Body of pancreas (tissue), 4 donors: ENCODE data around the gene HOXA6.

ENCODE experiments used
- CTCF ChIP-seq, 7 experiments: fragments of 450-650 bp in 4 of 7; fragments of 200-600 bp in 3 of 7; sonication (generic) in 3 of 7; IDR thresholded peaks; one replicate each; pipeline ENCODE4 v1.5.1; 2016 to 2019; ENCODE audit warnings: antibody characterized with exemption in 7 of 7
- POLR2A ChIP-seq, 3 donors: fragments of 450-650 bp; IDR thresholded peaks; one replicate each; pipeline ENCODE4 v1.6.1; 2016; ENCODE audit warnings: antibody characterized with exemption in 3 of 3, mild to moderate bottlenecking in 2 of 3

GRCh38 chr7:27106181-27106900, 41.2 kb downstream of the HOXA6 start:
- TF ChIP-seq CTCF (IDR thresholded peaks at IDR 0.05) (no peak), POLR2A (IDR thresholded peaks at IDR 0.05) (peak in 1 of 3 donors; percentile 15)
